ENCODE data around the gene PRR35.
A peak's percentile ranks its signal among the peaks of the same experiment; 100 is the strongest.

The PRR35 gene

GRCh38 chr16:565419-566330 lies 5.5 kb downstream of the PRR35 start:
- DNase-seq, result no peak

GRCh38 chr16:566475-567372 lies 6.5 kb downstream of the PRR35 start, which contains the start of gene NHLRC4:
TSS of gene NHLRC4 (plus strand) at chr16:567005. CDS start at chr16:568048, 1,043 bp downstream.
- DNase-seq, result peak; percentile 42

- DNase-seq, result no peak
These were observed 7.4 kb downstream of the PRR35 start for GRCh38 chr16:567373-568256.

- DNase-seq, result no peak
These were observed 8.4 kb downstream of the PRR35 start for GRCh38 chr16:568401-569258.

GRCh38 chr16:569445-570254 lies 9.5 kb downstream of the PRR35 start, which contains the start of gene PIGQ:
TSS of gene PIGQ (plus strand) at chr16:569968. CDS start at chr16:574075, 4,107 bp downstream.
- peak; percentile 61 for DNase-seq

GRCh38 chr16:572865-573650 lies 12.9 kb downstream of the PRR35 start:
- no peak for DNase-seq

GRCh38 chr16:574021-574760 lies 14.0 kb downstream of the PRR35 start:
- no peak for DNase-seq

GRCh38 chr16:575354-576196 lies 15.4 kb downstream of the PRR35 start:
- DNase-seq, result no peak

- DNase-seq, result no peak
These were observed 16.1 kb downstream of the PRR35 start for GRCh38 chr16:576197-576822.

GRCh38 chr16:576823-577201 lies 16.6 kb downstream of the PRR35 start:
- no peak for DNase-seq

- no peak for DNase-seq
These were observed 17.6 kb downstream of the PRR35 start for GRCh38 chr16:577796-578195.

- no peak for DNase-seq
These were observed 18.2 kb downstream of the PRR35 start for GRCh38 chr16:578232-578869.

- peak; percentile 70 for DNase-seq
These were observed 18.7 kb downstream of the PRR35 start for GRCh38 chr16:578870-579405.

GRCh38 chr16:580141-580945 lies 20.1 kb downstream of the PRR35 start:
- no peak for DNase-seq

GRCh38 chr16:580946-581498 lies 20.8 kb downstream of the PRR35 start:
- DNase-seq, result no peak

Measured in CD4-positive, alpha-beta T cell treated with Interleukin-15 for 1 hour (primary cell).